Left lung (tissue), 10 donors: ENCODE results near the gene CDC6. TPM values are rescaled to one million over a fixed set of nuclear protein-coding genes. Genes with fewer than 3 reads are reported as not detected.
"Not testable (repeated sequence)": the region's sequence is repeated elsewhere in the genome, so short reads cannot be mapped to it uniquely, and the experiment has no call there.

Experiments
- ATAC-seq: fragments of 200-7000 bp; cut with Tn5 transposase; one replicate; pipeline ENCODE4 v1.9.1; 2020; ENCODE audit warnings: moderate library complexity
- DNase-seq, 4 donors: peaks; one replicate each; pipeline ENCODE4 v3.0.0-alpha.2; 2013 to 2020
- H3K27ac ChIP-seq, 2 donors: fragments of 200-600 bp; sonication (generic) in 1 of 2; one replicate each; pipeline versions ENCODE4 v1.5.0 to v1.8.0; 2020 to 2021
- H3K27me3 ChIP-seq, 2 donors: fragments of 200-600 bp; sonication (generic) in 1 of 2; one replicate each; pipeline versions ENCODE4 v1.5.0 to v1.8.0; 2020 to 2021
- H3K36me3 ChIP-seq, 2 donors: fragments of 200-600 bp; sonication (generic) in 1 of 2; one replicate each; pipeline versions ENCODE4 v1.5.0 to v1.8.0; 2020 to 2021
- H3K4me1 ChIP-seq, 2 donors: fragments of 200-600 bp; one replicate each; pipeline ENCODE4 v1.8.0; 2021
- H3K4me3 ChIP-seq, 2 donors: fragments of 200-600 bp; sonication (generic) in 1 of 2; one replicate each; pipeline versions ENCODE4 v1.5.0 to v1.8.0; 2020 to 2021; ENCODE audit warnings: mild to moderate bottlenecking in 1 of 2
- H3K9me3 ChIP-seq, 2 donors: fragments of 200-600 bp; sonication (generic) in 1 of 2; one replicate each; pipeline versions ENCODE4 v1.5.0 to v1.8.0; 2020 to 2021
- intact Hi-C, 2 donors: fragments of 100-400 bp; cut with DNase I; formaldehyde crosslinking; loops; one replicate each; pipeline versions ENCODE4 v1.11.2 to v1.14.2; 2022
- polyA plus RNA-seq, 6 donors: library from polyadenylated mRNA; unstranded; fragments of 120-200 nt; gene quantifications; one replicate each; pipeline ENCODE4 v1.2.1, GENCODE V29; 2013; ENCODE audit not compliant: insufficient read length in 6 of 6
- total RNA-seq, 2 donors: library from RNA; stranded (reverse); fragmentation: NEBNext Ultra II Directional; extraction: Animal tissue kit (Norgen Biotek cat#: 25700); gene quantifications; one replicate each; pipeline ENCODE4 v1.2.1, GENCODE V29; 2021
- TF ChIP-seq, protein P1 (sequence below), 2 donors: fragments of 200-600 bp; sonication (generic) in 1 of 2; IDR thresholded peaks; one replicate each; pipeline versions ENCODE4 v1.5.0 to v1.8.0; 2021; ENCODE audit warnings: antibody characterized with exemption in 2 of 2
- donor health status: DM: no; HTN: yes; CAD: no.
- donor health status: DM: no; HTN: no; CAD: no.

Gene CDC6
- total and polyA plus RNA-seq, 8 donors: 12.8 to 25.9 (median 20.3) TPM

DNA sequence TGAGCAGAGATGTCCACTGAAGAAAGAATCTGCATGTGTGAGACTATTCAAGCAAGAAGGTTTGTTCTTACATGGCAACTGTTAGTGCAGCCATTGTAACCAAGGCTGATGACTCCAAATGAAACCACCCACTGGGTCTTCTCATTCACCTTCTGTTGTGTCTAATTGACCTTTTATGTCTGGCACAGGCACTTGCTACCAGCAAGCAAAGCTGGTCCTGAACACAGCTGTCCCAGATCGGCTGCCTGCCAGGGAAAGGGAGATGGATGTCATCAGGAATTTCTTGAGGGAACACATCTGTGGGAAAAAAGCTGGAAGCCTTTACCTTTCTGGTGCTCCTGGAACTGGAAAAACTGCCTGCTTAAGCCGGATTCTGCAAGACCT is 3.6 kb downstream of the CDC6 start:
- intact Hi-C loops: no loop called here
- DNase-seq: no peak

DNA sequence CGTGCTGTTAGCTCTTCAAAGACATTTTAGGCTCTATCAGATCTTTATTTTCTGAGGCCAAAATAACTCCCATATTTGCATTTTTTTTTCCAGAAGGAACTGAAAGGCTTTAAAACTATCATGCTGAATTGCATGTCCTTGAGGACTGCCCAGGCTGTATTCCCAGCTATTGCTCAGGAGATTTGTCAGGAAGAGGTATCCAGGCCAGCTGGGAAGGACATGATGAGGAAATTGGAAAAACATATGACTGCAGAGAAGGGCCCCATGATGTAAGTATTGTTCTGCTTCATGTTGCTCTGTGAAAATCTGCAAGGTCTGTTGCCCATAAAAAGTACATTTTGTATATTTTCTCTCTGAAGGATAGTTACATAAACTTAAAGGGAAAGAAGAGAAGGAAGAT is 5.7 kb downstream of the CDC6 start:
- intact Hi-C loops: no loop called here
- no peak overlapping the region for H3K27ac ChIP-seq

More for the DNA sequence above, 3.6 kb downstream of the CDC6 start:
- TF ChIP-seq, protein P1, sequence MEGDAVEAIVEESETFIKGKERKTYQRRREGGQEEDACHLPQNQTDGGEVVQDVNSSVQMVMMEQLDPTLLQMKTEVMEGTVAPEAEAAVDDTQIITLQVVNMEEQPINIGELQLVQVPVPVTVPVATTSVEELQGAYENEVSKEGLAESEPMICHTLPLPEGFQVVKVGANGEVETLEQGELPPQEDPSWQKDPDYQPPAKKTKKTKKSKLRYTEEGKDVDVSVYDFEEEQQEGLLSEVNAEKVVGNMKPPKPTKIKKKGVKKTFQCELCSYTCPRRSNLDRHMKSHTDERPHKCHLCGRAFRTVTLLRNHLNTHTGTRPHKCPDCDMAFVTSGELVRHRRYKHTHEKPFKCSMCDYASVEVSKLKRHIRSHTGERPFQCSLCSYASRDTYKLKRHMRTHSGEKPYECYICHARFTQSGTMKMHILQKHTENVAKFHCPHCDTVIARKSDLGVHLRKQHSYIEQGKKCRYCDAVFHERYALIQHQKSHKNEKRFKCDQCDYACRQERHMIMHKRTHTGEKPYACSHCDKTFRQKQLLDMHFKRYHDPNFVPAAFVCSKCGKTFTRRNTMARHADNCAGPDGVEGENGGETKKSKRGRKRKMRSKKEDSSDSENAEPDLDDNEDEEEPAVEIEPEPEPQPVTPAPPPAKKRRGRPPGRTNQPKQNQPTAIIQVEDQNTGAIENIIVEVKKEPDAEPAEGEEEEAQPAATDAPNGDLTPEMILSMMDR (IDR thresholded peaks at IDR 0.05): no peak
- H3K27me3 ChIP-seq: no peaks in the 10 kb centered on the region
- peaks cover 0 to 19% of the 10 kb centered on the region in 2 donors for H3K4me1 ChIP-seq
- H3K4me3 ChIP-seq: no peak overlapping the region
- ATAC-seq: no peak
- H3K27ac ChIP-seq: no peak overlapping the region
- H3K36me3 ChIP-seq: peaks cover 0 to 31% of the 10 kb centered on the region in 2 donors
- H3K9me3 ChIP-seq: no peaks in the 10 kb centered on the region

GRCh38 chr17:40295488-40296436 is 8.1 kb downstream of the CDC6 start:
- no peak overlapping the region for H3K27ac ChIP-seq
- TF ChIP-seq, protein P1 (IDR thresholded peaks at IDR 0.05): no peak
- DNase-seq: no peak
- H3K36me3 ChIP-seq: peaks cover 0 to 31% of the 10 kb centered on the region in 2 donors
- ATAC-seq: no peak
- no peaks in the 10 kb centered on the region for H3K9me3 ChIP-seq
- no peaks in the 10 kb centered on the region for H3K27me3 ChIP-seq
- intact Hi-C loops: no loop called here
- H3K4me1 ChIP-seq: no peaks in the 10 kb centered on the region
- H3K4me3 ChIP-seq: no peak overlapping the region

More for the DNA sequence above, 5.7 kb downstream of the CDC6 start:
- ATAC-seq (no peak), DNase-seq (no peak)
- TF ChIP-seq, protein P1 (IDR thresholded peaks at IDR 0.05): no peak
- Histone ChIP-seq H3K4me3 (no peak overlapping the region), H3K9me3 (no peaks in the 10 kb centered on the region), H3K27me3 (no peaks in the 10 kb centered on the region), H3K4me1 (peaks cover 0 to 8% of the 10 kb centered on the region in 2 donors), H3K36me3 (peaks cover 0 to 31% of the 10 kb centered on the region in 2 donors)

GRCh38 chr17:40297511-40297910 is 9.8 kb downstream of the CDC6 start:
- DNase-seq (no peak), ATAC-seq (no peak)
- Histone ChIP-seq H3K27ac (no peak overlapping the region), H3K9me3 (no peaks in the 10 kb centered on the region), H3K4me1 (no peaks in the 10 kb centered on the region), H3K36me3 (peaks cover 0 to 18% of the 10 kb centered on the region in 2 donors), H3K4me3 (no peak overlapping the region), H3K27me3 (no peaks in the 10 kb centered on the region)
- intact Hi-C loops: no loop called here
- TF ChIP-seq, protein P1 (IDR thresholded peaks at IDR 0.05): no peak

- TF ChIP-seq, protein P1 (IDR thresholded peaks at IDR 0.05): no peak
- H3K27me3 ChIP-seq: no peaks in the 10 kb centered on the region
- no peak for DNase-seq
- H3K36me3 ChIP-seq: peaks cover 0 to 18% of the 10 kb centered on the region in 2 donors
- no peak for ATAC-seq
- H3K4me3 ChIP-seq: no peak overlapping the region
- intact Hi-C loops: no loop called here
- H3K4me1 ChIP-seq: peaks cover 7 to 11% of the 10 kb centered on the region in 2 donors
- H3K9me3 ChIP-seq: no peaks in the 10 kb centered on the region
- H3K27ac ChIP-seq: no peak overlapping the region
Measured at GRCh38 chr17:40298726-40299125, 11.0 kb downstream of the CDC6 start.

GRCh38 chr17:40299159-40299757 is 11.6 kb downstream of the CDC6 start:
- Histone ChIP-seq H3K27ac (peak overlapping the region in 1 of 2 donors; percentile 16), H3K36me3 (peaks cover 0 to 18% of the 10 kb centered on the region in 2 donors), H3K4me1 (peaks cover 12 to 16% of the 10 kb centered on the region in 2 donors)
- H3K9me3 ChIP-seq, H3K4me3 ChIP-seq, ATAC-seq, intact Hi-C loops, H3K27me3 ChIP-seq, DNase-seq: not testable (repeated sequence)
